Keratinocyte (primary cell): ENCODE results near the gene SPECC1L. TPM values are rescaled to one million over a fixed set of nuclear protein-coding genes. Genes with fewer than 3 reads are reported as not detected.

Experiments
- DNase-seq: peaks from one replicate; pipeline ENCODE4 v3.0.0-alpha.2; 2011; ENCODE audit warnings: low read depth, missing footprints, low spot score
- FAIRE-seq: peaks from 2 replicates; lab custom pipeline; 2011; peaks lifted over from hg19 to GRCh38; lab: Jason Lieb, UNC
- H2AFZ ChIP-seq: 2 replicates; pipeline ENCODE4 v1.6.0; 2012; ENCODE audit warnings: low read length, control low read depth, inconsistent platforms; ENCODE audit not compliant: control insufficient read depth
- H3K27ac ChIP-seq: 2 replicates; pipeline ENCODE4 v1.5.1; 2011; ENCODE audit warnings: low read length; ENCODE audit not compliant: control insufficient read depth, insufficient read depth
- H3K27me3 ChIP-seq: 3 replicates; pipeline ENCODE4 v1.6.0; 2011; ENCODE audit warnings: low read length; ENCODE audit not compliant: control insufficient read depth, insufficient read depth; ENCODE audit errors: extremely low read depth
- H3K36me3 ChIP-seq, 2 experiments: 2 replicates in 1 of 2; 3 replicates in 1 of 2; pipeline ENCODE4 v1.5.1; 2011; ENCODE audit warnings: low read length in 2 of 2, mild to moderate bottlenecking in 1 of 2; ENCODE audit not compliant: control insufficient read depth in 2 of 2, insufficient read depth in 2 of 2; ENCODE audit errors: extremely low read depth in 1 of 2
- H3K4me1 ChIP-seq: 3 replicates; pipeline ENCODE4 v1.5.1; 2011; ENCODE audit warnings: low read length; ENCODE audit not compliant: control insufficient read depth, insufficient read depth; ENCODE audit errors: extremely low read depth
- H3K4me2 ChIP-seq: 3 replicates; pipeline ENCODE4 v1.6.0; 2011; ENCODE audit warnings: low read depth, low read length; ENCODE audit not compliant: control insufficient read depth, insufficient read depth; ENCODE audit errors: extremely low read depth
- H3K4me3 ChIP-seq, 3 experiments: fragments of 200-600 bp in 1 of 3; sonication (generic) in 1 of 3; 2 replicates in 2 of 3; 3 replicates in 1 of 3; pipeline ENCODE4 v1.5.1; 2011 to 2016; ENCODE audit warnings: low read length in 3 of 3, mild to moderate bottlenecking in 3 of 3, control low read depth in 2 of 3, inconsistent platforms in 1 of 3, low read depth in 1 of 3, mixed read lengths in 1 of 3, mixed run types in 1 of 3, moderate library complexity in 1 of 3; ENCODE audit not compliant: control insufficient read depth in 2 of 3, insufficient read depth in 2 of 3; ENCODE audit errors: extremely low read depth in 1 of 3
- H3K79me2 ChIP-seq: 2 replicates; pipeline ENCODE4 v1.6.0; 2012; ENCODE audit warnings: low read length; ENCODE audit not compliant: control insufficient read depth, insufficient read depth
- H3K9ac ChIP-seq: 3 replicates; pipeline ENCODE4 v1.6.0; 2011; ENCODE audit warnings: low read length; ENCODE audit not compliant: control insufficient read depth, insufficient read depth; ENCODE audit errors: extremely low read depth
- H3K9me1 ChIP-seq: 3 replicates; pipeline ENCODE4 v1.6.0; 2011; ENCODE audit warnings: low read length; ENCODE audit not compliant: control insufficient read depth, insufficient read depth; ENCODE audit errors: extremely low read depth
- H3K9me3 ChIP-seq: 2 replicates; pipeline ENCODE4 v1.5.1; 2012; ENCODE audit warnings: low read depth, low read length; ENCODE audit not compliant: control insufficient read depth
- H4K20me1 ChIP-seq: 3 replicates; pipeline ENCODE4 v1.6.0; 2011; ENCODE audit warnings: low read length; ENCODE audit not compliant: control insufficient read depth, insufficient read depth; ENCODE audit errors: extremely low read depth
- EZH2 ChIP-seq: IDR thresholded peaks from one replicate; pipeline ENCODE4 v1.6.1; 2012; ENCODE audit warnings: inconsistent platforms, mild to moderate bottlenecking, low read length, moderate library complexity
- dilution Hi-C: fragments of 300-500 bp; cut with MboI; formaldehyde crosslinking; loops from one replicate; pipeline ENCODE4 v1.7.0; 2020; ENCODE audit warnings: low sequenced_read_pairs; ENCODE audit not compliant: extremely low pct_ligation_motif_present
- polyA plus RNA-seq, 5 experiments: library from polyadenylated mRNA; depleted of rRNA in 3 of 5; stranded (reverse) in 3 of 5; stranded (forward) in 1 of 5; unstranded in 1 of 5; fragments of >200 nt; gene quantifications; 1 replicate in 1 of 5; 2 replicates in 3 of 5; 3 replicates in 1 of 5; pipeline versions ENCODE4 v1.2.1 to v1.2.3, GENCODE V29; 2011 to 2012; ENCODE audit warnings: missing spikeins in 2 of 5, low read depth in 1 of 5, low replicate concordance in 1 of 5
- TF ChIP-seq, protein P1 (sequence below), 3 experiments: IDR thresholded peaks in 1 of 3; conservative IDR thresholded peaks in 1 of 3; optimal IDR thresholded peaks in 1 of 3; 2 replicates in 2 of 3; 3 replicates in 1 of 3; pipeline versions ENCODE3 to v1.5.1; 2011; ENCODE audit warnings: low read length in 3 of 3, mild to moderate bottlenecking in 3 of 3, moderate library complexity in 2 of 3, control low read depth in 1 of 3, inconsistent platforms in 1 of 3; ENCODE audit not compliant: insufficient read depth in 2 of 3; ENCODE audit errors: extremely low read depth in 1 of 3

SPECC1L gene
- polyA plus RNA-seq, 1 donor (not counting 4 experiments of a cell fraction or from before 2014, with no cell fraction given): 19.3 TPM

DNA sequence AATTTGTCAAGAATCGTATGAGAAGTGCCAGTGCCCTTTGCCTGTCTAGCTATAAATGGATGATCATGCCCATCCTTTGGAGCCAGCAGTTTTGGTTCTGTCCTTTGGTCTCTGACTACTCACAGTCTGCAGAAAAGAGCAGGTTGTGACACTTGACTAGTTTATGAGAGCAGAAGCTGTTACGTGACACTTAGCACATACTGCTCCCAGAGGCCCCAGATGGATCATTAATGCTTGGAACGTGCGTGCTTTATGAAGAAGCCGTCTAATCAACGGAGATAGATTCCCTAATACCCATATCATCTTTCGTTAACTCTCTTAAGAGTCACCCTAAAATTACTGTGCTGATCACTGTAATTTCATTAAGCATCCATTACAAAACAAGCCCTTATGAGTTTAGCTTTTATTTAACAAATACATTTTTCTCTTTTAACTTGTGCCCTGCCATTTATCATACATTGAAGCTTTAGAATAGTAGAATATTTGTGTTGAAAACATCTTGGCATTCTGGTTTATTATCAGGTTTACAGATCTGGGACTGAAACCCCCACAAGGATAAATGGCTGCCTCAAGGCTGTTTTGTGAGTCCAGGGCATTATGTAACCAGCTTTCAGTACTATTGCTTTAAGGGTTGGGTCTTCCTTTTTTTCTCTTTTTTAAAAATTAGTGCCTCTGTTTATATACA lies 109.7 kb downstream of the SPECC1L start:
- no peaks in the 10 kb centered on the region for H3K9me1 ChIP-seq
- H4K20me1 ChIP-seq: no peaks in the 10 kb centered on the region
- H3K9ac ChIP-seq: no peak overlapping the region
- TF ChIP-seq EZH2: no peak
- TF ChIP-seq, protein P1, sequence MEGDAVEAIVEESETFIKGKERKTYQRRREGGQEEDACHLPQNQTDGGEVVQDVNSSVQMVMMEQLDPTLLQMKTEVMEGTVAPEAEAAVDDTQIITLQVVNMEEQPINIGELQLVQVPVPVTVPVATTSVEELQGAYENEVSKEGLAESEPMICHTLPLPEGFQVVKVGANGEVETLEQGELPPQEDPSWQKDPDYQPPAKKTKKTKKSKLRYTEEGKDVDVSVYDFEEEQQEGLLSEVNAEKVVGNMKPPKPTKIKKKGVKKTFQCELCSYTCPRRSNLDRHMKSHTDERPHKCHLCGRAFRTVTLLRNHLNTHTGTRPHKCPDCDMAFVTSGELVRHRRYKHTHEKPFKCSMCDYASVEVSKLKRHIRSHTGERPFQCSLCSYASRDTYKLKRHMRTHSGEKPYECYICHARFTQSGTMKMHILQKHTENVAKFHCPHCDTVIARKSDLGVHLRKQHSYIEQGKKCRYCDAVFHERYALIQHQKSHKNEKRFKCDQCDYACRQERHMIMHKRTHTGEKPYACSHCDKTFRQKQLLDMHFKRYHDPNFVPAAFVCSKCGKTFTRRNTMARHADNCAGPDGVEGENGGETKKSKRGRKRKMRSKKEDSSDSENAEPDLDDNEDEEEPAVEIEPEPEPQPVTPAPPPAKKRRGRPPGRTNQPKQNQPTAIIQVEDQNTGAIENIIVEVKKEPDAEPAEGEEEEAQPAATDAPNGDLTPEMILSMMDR (optimal IDR thresholded peaks at IDR 0.05 in 1 of 3, IDR thresholded peaks at IDR 0.05 in 1 of 3, conservative IDR thresholded peaks at IDR 0.05 in 1 of 3; ENCODE audit: extremely low read depth in 1 of 3, insufficient read depth in 2 of 3, low read length in 3 of 3): no peak
- FAIRE-seq (peak; percentile 71), DNase-seq (no peak)
- H3K4me2 ChIP-seq: no peak overlapping the region
- H3K9me3 ChIP-seq: no peaks in the 10 kb centered on the region
- no peak overlapping the region for H3K4me3 ChIP-seq
- no peaks in the 10 kb centered on the region for H3K27me3 ChIP-seq
- H2AFZ ChIP-seq: no peak overlapping the region
- no peak overlapping the region for H3K27ac ChIP-seq
- no peaks in the 10 kb centered on the region for H3K79me2 ChIP-seq
- peaks cover 0 to 3% of the 10 kb centered on the region in 2 experiments for H3K36me3 ChIP-seq
- dilution Hi-C loops: no loop called here
- no peaks in the 10 kb centered on the region for H3K4me1 ChIP-seq

DNA sequence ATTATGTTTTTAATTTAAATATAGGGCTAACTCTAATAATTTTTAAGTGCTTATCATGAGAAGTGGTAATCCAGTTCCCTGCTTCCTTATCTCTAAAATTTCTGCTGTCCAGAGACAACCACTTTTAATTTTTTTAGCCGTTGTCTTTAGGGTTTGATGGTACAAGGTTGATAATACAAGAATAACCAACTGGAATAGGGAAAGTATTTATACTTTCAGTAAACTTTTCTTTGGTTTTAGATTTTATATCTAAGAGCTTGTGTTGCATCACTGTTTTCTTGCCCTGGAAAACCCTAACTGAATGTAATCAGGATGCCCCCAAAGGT lies 110.2 kb downstream of the SPECC1L start:
- H4K20me1 ChIP-seq: no peaks in the 10 kb centered on the region
- H3K27me3 ChIP-seq: no peaks in the 10 kb centered on the region
- dilution Hi-C loops: no loop called here
- no peaks in the 10 kb centered on the region for H3K9me3 ChIP-seq
- no peak overlapping the region for H2AFZ ChIP-seq
- H3K36me3 ChIP-seq: peaks cover 0 to 3% of the 10 kb centered on the region in 2 experiments
- no peaks in the 10 kb centered on the region for H3K4me1 ChIP-seq
- no peak overlapping the region for H3K9ac ChIP-seq
- H3K79me2 ChIP-seq: no peaks in the 10 kb centered on the region
- no peak for TF ChIP-seq EZH2
- TF ChIP-seq, protein P1 (optimal IDR thresholded peaks at IDR 0.05 in 1 of 3, IDR thresholded peaks at IDR 0.05 in 1 of 3, conservative IDR thresholded peaks at IDR 0.05 in 1 of 3; ENCODE audit: extremely low read depth in 1 of 3, insufficient read depth in 2 of 3, low read length in 3 of 3): no peak
- FAIRE-seq (no peak), DNase-seq (no peak)
- no peak overlapping the region for H3K4me2 ChIP-seq
- H3K9me1 ChIP-seq: no peaks in the 10 kb centered on the region
- H3K4me3 ChIP-seq: no peak overlapping the region
- no peak overlapping the region for H3K27ac ChIP-seq
